ENCODE results near the gene KRT6C.

GRCh38 chr12:52514471-52515318 is 41.1 kb upstream of the KRT6C start:
- TF ChIP-seq CTCF (IDR thresholded peaks at IDR 0.05) (no peak), POLR2A (IDR thresholded peaks at IDR 0.05) (no peak)
